NT2/D1 (cell line): ENCODE measurements around the gene SYCP2L.

Experiments
- DNase-seq: peaks from one replicate; pipeline ENCODE4 v3.0.0-alpha.2; 2011; ENCODE audit warnings: low read depth, low spot score
- H3K27me3 ChIP-seq: 2 replicates; pipeline ENCODE4 v1.6.0; 2011; ENCODE audit warnings: mild to moderate bottlenecking; ENCODE audit not compliant: insufficient read length, insufficient read depth
- H3K36me3 ChIP-seq: 2 replicates; pipeline ENCODE4 v1.6.1; 2011; ENCODE audit warnings: mild to moderate bottlenecking, low read length, mixed read lengths; ENCODE audit not compliant: insufficient read depth, insufficient read length
- H3K4me1 ChIP-seq: 2 replicates; pipeline ENCODE4 v1.5.1; 2011; ENCODE audit not compliant: insufficient read depth, insufficient read length
- H3K4me3 ChIP-seq: 2 replicates; pipeline ENCODE4 v1.5.1; 2011; ENCODE audit warnings: low read depth; ENCODE audit not compliant: insufficient read length
- H3K9ac ChIP-seq: 2 replicates; pipeline ENCODE4 v1.6.0; 2011; ENCODE audit warnings: low read depth; ENCODE audit not compliant: insufficient read length
- H3K9me3 ChIP-seq: 2 replicates; pipeline ENCODE4 v1.5.1; 2011; ENCODE audit warnings: mild to moderate bottlenecking, low read length; ENCODE audit not compliant: insufficient read depth
- SUZ12 ChIP-seq: IDR thresholded peaks from 2 replicates; pipeline ENCODE4 v1.6.1; 2011; ENCODE audit not compliant: insufficient read length, insufficient read depth; ENCODE audit errors: extremely low read depth
- YY1 ChIP-seq: IDR thresholded peaks from 2 replicates; pipeline ENCODE4 v1.6.1; 2011; ENCODE audit not compliant: insufficient read length, insufficient read depth
- ZNF274 ChIP-seq: IDR thresholded peaks from 2 replicates; pipeline ENCODE4 v1.6.1; 2011; ENCODE audit warnings: mild to moderate bottlenecking, low read depth, low read length

SYCP2L gene

GRCh38 chr6:10947966-10948365 lies 61.1 kb downstream of the SYCP2L start:
- Histone ChIP-seq H3K4me3 (no peak overlapping the region), H3K4me1 (no peaks in the 10 kb centered on the region), H3K9ac (no peak overlapping the region), H3K9me3 (no peaks in the 10 kb centered on the region; the same call in 1 of the 2 replicates), H3K27me3 (no peaks in the 10 kb centered on the region), H3K36me3 (no peaks in the 10 kb centered on the region)
- TF ChIP-seq YY1 (no peak), ZNF274 (no peak), SUZ12 (no peak)
- DNase-seq, result no peak

- no peaks in the 10 kb centered on the region; the same call in 1 of the 2 replicates for H3K9me3 ChIP-seq
These were observed 63.0 kb downstream of the SYCP2L start for GRCh38 chr6:10949579-10950490.

GRCh38 chr6:10951675-10952282 lies 64.9 kb downstream of the SYCP2L start:
- Histone ChIP-seq H3K9me3 (no peaks in the 10 kb centered on the region; the same call in 1 of the 2 replicates), H3K4me3 (no peak overlapping the region), H3K4me1 (no peaks in the 10 kb centered on the region), H3K27me3 (no peaks in the 10 kb centered on the region), H3K36me3 (no peaks in the 10 kb centered on the region), H3K9ac (no peak overlapping the region)
- no peak for DNase-seq
- TF ChIP-seq SUZ12 (no peak), ZNF274 (no peak), YY1 (no peak)

More at GRCh38 chr6:10949579-10950490, 63.0 kb downstream of the SYCP2L start:
- Histone ChIP-seq H3K36me3 (no peaks in the 10 kb centered on the region), H3K27me3 (no peaks in the 10 kb centered on the region), H3K4me3 (no peak overlapping the region), H3K9ac (no peak overlapping the region), H3K4me1 (no peaks in the 10 kb centered on the region)
- DNase-seq, result no peak
- TF ChIP-seq ZNF274, result no peak
- no peak for TF ChIP-seq SUZ12
- no peak for TF ChIP-seq YY1

GRCh38 chr6:10954590-10955010 lies 67.7 kb downstream of the SYCP2L start:
- no peak for TF ChIP-seq ZNF274
- peak; percentile 19 for TF ChIP-seq YY1
- no peak for TF ChIP-seq SUZ12
- Histone ChIP-seq H3K36me3 (no peaks in the 10 kb centered on the region), H3K9me3 (no peaks in the 10 kb centered on the region), H3K4me1 (no peaks in the 10 kb centered on the region), H3K9ac (no peak overlapping the region), H3K27me3 (no peaks in the 10 kb centered on the region), H3K4me3 (no peak overlapping the region)
- DNase-seq, result peak; percentile 69

- Histone ChIP-seq H3K9me3 (no peaks in the 10 kb centered on the region), H3K4me1 (no peaks in the 10 kb centered on the region), H3K36me3 (no peaks in the 10 kb centered on the region), H3K9ac (no peak overlapping the region), H3K27me3 (no peaks in the 10 kb centered on the region), H3K4me3 (no peak overlapping the region)
- DNase-seq, result no peak
- no peak for TF ChIP-seq YY1
These were observed 69.9 kb downstream of the SYCP2L start for GRCh38 chr6:10956776-10957175.

- TF ChIP-seq ZNF274 (no peak), SUZ12 (no peak), YY1 (no peak)
- no peak overlapping the region for H3K4me3 ChIP-seq
- H3K4me1 ChIP-seq, result no peaks in the 10 kb centered on the region
- H3K9me3 ChIP-seq, result no peaks in the 10 kb centered on the region
- no peaks in the 10 kb centered on the region for H3K36me3 ChIP-seq
- no peak overlapping the region for H3K9ac ChIP-seq
- no peak for DNase-seq
- H3K27me3 ChIP-seq, result no peaks in the 10 kb centered on the region
These were observed 70.6 kb downstream of the SYCP2L start for GRCh38 chr6:10957414-10957886.

- Histone ChIP-seq H3K9me3 (no peaks in the 10 kb centered on the region), H3K4me3 (no peak overlapping the region), H3K27me3 (no peaks in the 10 kb centered on the region), H3K9ac (no peak overlapping the region), H3K36me3 (no peaks in the 10 kb centered on the region), H3K4me1 (no peaks in the 10 kb centered on the region)
- DNase-seq, result no peak
- TF ChIP-seq YY1 (no peak), ZNF274 (no peak), SUZ12 (no peak)
These were observed 73.3 kb downstream of the SYCP2L start for GRCh38 chr6:10960171-10960570.
